A549 treated with AZD9567 at 1 μM for 4 hours (cell line): ENCODE results near the gene BAG3. TPM values are rescaled to one million over a fixed set of nuclear protein-coding genes. Genes with fewer than 3 reads are reported as not detected.

ENCODE experiments used
- total RNA-seq: library from RNA; stranded (reverse); fragments of 200-300 nt; extraction: Qiagen RNA extraction; gene quantifications from 5 replicates; pipeline ENCODE4 v1.2.3, GENCODE V29; 2022; ENCODE audit not compliant: insufficient read depth

The BAG3 gene
- 204 to 231 TPM (median 223 TPM) in 5 replicates for total RNA-seq

GRCh38 chr10:119650692-119651513, at the start of gene BAG3:
TSS of gene BAG3 (plus strand) at chr10:119651380. CDS start at chr10:119651676, 296 bp downstream.

DNA sequence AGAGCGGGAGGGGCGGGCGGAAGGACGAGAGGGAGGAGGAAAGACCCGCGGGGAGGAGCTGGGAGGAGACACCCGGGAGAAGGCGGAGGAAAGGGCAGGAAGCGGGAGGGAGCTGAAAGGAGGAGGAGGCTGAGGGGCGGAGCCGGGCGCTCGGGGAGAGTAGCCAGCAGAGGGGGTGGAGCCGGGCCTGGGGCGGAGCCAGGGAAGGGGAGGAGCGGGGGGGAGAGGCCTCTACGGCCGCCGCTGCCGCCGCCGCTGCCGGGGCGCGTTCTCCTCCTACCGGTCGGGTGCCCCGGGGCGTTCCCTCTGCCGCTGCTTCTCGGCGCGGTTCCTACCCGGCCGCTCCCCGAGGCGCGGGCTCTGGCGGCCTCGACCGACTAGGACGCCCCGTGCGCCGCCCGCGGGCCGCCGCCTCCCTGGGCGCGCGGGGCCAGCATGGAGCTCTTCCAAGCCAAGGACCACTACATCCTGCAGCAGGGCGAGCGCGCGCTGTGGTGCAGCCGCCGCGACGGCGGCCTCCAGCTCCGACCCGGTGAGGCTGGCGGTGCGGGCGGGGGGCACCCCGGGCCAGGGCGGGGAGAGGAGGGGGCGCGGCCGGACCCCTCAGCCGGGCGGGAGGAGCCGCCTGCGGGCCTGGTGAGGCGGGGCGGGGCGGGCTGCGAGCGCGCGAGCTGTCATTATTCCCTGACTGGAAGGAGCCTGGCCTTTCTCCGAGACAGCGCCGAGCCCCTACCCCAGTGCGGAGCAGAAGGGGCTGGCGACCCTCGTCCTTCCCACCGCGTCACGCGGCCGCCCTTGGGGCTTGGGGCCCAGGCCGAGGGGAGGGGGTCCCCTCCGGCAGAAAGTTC, 74.9 kb downstream of the BAG3 start, which contains the start of gene INPP5F:
Gene INPP5F (plus strand): TSS at position 223 of the 848 bp plus-strand sequence. CDS start 213 bp downstream, at position 436.

Other genes starting within 250 kb of the BAG3 start
- 38.8 to 54.0 TPM (median 49.5 TPM) in 5 replicates for gene RGS10, start 108.7 kb upstream of the BAG3 start, total RNA-seq
- gene TIAL1, start 54.4 kb upstream of the BAG3 start, total RNA-seq: 88.2 to 97.9 TPM (median 89.7 TPM) in 5 replicates
- 9.4 to 12.7 TPM (median 10.6 TPM) in 5 replicates for gene INPP5F, start 74.7 kb downstream of the BAG3 start, total RNA-seq
- 81.5 to 114 TPM (median 91.9 TPM) in 5 replicates for gene MCMBP, start 221.5 kb downstream of the BAG3 start, total RNA-seq
- gene SEC23IP, start 241.3 kb downstream of the BAG3 start, total RNA-seq: 38.6 to 51.8 TPM (median 50.0 TPM) in 5 replicates